Activated B cell treated with CpG ODN at 0.5 μM for 24 hours (primary cell): ENCODE measurements around the gene IKBKE. TPM values are rescaled to one million over a fixed set of nuclear protein-coding genes. Genes with fewer than 3 reads are reported as not detected.

ENCODE experiments used
- ATAC-seq: fragments of 200-7000 bp; cut with Tn5 transposase; one replicate; pipeline ENCODE4 v1.10.0; 2021; ENCODE audit warnings: low read depth, mild to moderate bottlenecking, moderate library complexity
- CTCF ChIA-PET: fragments of 350-600 bp; sonication (Branson Sonifier 250); formaldehyde crosslinking; loops from one replicate; lab custom pipeline; 2021; ENCODE audit warnings: antibody characterized with exemption; lab: Charles Lee
- POLR2A ChIA-PET: fragments of 350-600 bp; sonication (Branson Sonifier 250); formaldehyde crosslinking; loops from one replicate; lab custom pipeline; 2021; ENCODE audit warnings: antibody characterized with exemption; lab: Charles Lee
- DNase-seq: peaks from one replicate; pipeline ENCODE4 v3.0.0; 2022
- H3K27ac Mint-ChIP-seq: one replicate; pipeline ENCODE4 v1.8.0; 2020; ENCODE audit warnings: mixed read lengths
- H3K27me3 Mint-ChIP-seq: one replicate; pipeline ENCODE4 v1.8.0; 2021; ENCODE audit warnings: mixed read lengths
- H3K36me3 Mint-ChIP-seq: one replicate; pipeline ENCODE4 v1.8.0; 2021; ENCODE audit warnings: low read depth, mixed read lengths
- H3K4me1 Mint-ChIP-seq: one replicate; pipeline ENCODE4 v1.8.0; 2021; ENCODE audit warnings: mixed read lengths
- H3K4me3 Mint-ChIP-seq: one replicate; pipeline ENCODE4 v1.8.0; 2020; ENCODE audit warnings: mild to moderate bottlenecking, mixed read lengths
- H3K9me3 Mint-ChIP-seq: one replicate; pipeline ENCODE4 v1.8.0; 2020; ENCODE audit warnings: mixed read lengths
- intact Hi-C: fragments of 100-400 bp; cut with micrococcal nuclease; formaldehyde crosslinking; loops from one replicate; pipeline ENCODE4 v1.15.1; 2024
- total RNA-seq: library from RNA; stranded (reverse); gene quantifications from 2 replicates; pipeline ENCODE4 v1.2.3, GENCODE V29; 2022
- TF ChIP-seq, protein P1 (sequence below): fragments of 200-600 bp; IDR thresholded peaks from one replicate; pipeline ENCODE4 v1.8.0; 2022; ENCODE audit warnings: antibody characterized with exemption, mild to moderate bottlenecking

IKBKE gene
- total RNA-seq, 1 donor from 2014 or later, result 56.3 TPM

DNA sequence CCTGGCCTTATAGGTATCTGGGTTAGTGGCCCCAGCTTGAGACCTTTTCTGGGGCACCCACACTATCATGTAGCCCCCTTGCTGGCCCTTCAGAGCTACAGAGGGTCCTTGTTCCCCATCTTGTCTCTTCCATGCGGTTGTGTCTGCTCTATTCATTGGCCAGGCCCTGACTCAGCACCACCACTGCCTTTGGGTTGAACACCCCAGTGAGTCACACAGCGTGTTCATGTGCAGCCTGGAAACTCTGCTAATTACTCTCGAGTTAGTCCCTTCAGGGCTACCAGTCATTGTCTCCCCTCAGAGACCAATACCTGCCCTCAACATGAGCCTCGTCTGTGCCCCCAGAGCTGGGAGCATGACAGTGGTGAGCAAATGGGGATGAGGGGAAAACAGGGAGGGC lies 28.2 kb upstream of the IKBKE start:
- Mint-ChIP-seq H3K9me3 (no peaks in the 10 kb centered on the region), H3K36me3 (peaks cover 83% of the 10 kb centered on the region), H3K4me1 (no peaks in the 10 kb centered on the region), H3K27me3 (no peaks in the 10 kb centered on the region), H3K27ac (no peak overlapping the region), H3K4me3 (no peak overlapping the region)
- POLR2A ChIA-PET, result no interaction called here
- DNase-seq, result no peak
- no peak for ATAC-seq
- intact Hi-C loops, result no loop called here
- CTCF ChIA-PET, result interaction anchor here (1.2 kb wide), 1 partner anchor 20 kb away, joined by 3 read pairs; no protein-coding TSS in a partner anchor
- TF ChIP-seq, protein P1, sequence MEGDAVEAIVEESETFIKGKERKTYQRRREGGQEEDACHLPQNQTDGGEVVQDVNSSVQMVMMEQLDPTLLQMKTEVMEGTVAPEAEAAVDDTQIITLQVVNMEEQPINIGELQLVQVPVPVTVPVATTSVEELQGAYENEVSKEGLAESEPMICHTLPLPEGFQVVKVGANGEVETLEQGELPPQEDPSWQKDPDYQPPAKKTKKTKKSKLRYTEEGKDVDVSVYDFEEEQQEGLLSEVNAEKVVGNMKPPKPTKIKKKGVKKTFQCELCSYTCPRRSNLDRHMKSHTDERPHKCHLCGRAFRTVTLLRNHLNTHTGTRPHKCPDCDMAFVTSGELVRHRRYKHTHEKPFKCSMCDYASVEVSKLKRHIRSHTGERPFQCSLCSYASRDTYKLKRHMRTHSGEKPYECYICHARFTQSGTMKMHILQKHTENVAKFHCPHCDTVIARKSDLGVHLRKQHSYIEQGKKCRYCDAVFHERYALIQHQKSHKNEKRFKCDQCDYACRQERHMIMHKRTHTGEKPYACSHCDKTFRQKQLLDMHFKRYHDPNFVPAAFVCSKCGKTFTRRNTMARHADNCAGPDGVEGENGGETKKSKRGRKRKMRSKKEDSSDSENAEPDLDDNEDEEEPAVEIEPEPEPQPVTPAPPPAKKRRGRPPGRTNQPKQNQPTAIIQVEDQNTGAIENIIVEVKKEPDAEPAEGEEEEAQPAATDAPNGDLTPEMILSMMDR, result no peak

DNA sequence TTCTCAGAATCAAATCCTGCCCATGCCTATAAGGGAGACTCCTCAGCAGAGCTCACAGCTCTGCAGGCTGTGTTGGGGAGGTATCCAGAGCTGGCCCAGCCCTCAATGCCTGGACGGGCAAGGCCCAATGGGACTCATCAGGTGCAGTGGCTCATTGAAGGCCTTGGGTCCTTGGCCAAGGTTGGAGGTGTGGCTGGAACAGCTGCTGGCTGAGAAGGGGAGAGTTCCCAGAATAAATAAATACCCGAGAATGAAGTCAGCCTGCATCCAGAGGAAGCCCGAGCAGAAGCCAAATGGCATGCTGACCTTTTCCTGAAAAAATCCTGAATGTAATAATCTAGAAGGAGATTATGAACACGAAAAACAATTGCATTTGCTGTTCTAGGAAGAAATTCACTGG lies 25.2 kb upstream of the IKBKE start:
- H3K4me3 Mint-ChIP-seq, result no peak overlapping the region
- DNase-seq, result no peak
- TF ChIP-seq, protein P1, result no peak
- CTCF ChIA-PET, result interaction anchor here (0.6 kb wide), 1 partner anchor 459 kb away, joined by 3 read pairs; no protein-coding TSS in a partner anchor
- no peaks in the 10 kb centered on the region for H3K4me1 Mint-ChIP-seq
- ATAC-seq, result no peak
- POLR2A ChIA-PET, result no interaction called here
- no peaks in the 10 kb centered on the region for H3K27me3 Mint-ChIP-seq
- no peaks in the 10 kb centered on the region for H3K9me3 Mint-ChIP-seq
- intact Hi-C loops, result no loop called here
- H3K36me3 Mint-ChIP-seq, result peaks cover 79% of the 10 kb centered on the region
- no peak overlapping the region for H3K27ac Mint-ChIP-seq

DNA sequence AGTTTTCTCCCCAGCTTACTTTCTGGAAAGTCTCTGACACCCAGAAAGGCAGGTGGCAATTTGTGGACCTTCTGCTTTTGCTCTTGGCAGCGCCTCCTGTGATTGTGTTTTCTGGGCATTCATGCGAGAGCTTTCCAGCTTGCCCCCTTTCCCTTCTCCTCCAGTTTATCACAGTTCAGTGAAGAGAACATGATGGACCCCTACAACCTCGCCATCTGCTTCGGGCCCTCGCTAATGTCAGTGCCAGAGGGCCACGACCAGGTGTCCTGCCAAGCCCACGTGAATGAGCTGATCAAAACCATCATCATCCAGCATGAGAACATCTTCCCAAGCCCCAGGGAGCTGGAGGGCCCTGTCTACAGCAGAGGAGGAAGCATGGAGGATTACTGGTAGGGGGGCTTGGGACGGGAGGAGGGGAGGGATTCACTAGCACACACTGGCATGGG lies 24.3 kb upstream of the IKBKE start:
- no peak overlapping the region for H3K4me3 Mint-ChIP-seq
- CTCF ChIA-PET, result no interaction called here

DNA sequence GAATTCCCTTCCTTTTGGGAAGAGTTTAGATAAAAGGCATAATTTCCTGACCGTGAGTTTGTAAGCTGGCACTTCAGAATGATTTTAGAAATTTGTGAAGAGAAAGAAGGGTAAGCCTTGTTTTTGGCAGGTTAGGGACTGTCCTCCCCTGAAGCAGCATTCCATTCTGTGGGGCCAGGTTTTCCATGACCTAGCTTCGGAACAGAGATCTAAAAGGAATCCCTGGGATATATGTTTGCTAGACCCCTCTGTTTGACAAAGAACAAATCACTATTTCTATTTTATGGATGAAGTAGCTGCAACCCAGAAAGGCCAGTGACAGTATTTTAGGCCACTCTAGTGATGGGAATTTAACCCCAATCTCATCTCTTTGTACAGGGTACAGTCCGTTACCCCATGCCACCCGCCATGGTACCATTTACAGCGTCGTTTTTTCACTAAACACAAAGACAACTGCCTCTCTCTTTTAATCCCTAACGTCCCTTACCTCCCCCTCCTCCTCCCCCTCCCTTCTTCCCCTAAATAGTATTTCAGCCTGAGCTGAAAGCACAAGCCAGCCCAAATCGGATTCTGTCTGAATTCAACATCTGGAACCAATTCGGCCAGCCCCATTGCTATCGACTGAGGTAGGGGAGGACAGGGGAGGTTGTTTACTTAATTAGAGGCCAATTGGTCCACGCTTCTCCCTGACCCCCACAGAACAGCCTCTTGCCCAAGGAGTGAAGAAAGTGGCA lies 23.4 kb upstream of the IKBKE start:
- no peak overlapping the region for H3K27ac Mint-ChIP-seq
- H3K4me1 Mint-ChIP-seq, result no peaks in the 10 kb centered on the region
- ChIA-PET POLR2A (no interaction called here), CTCF (no interaction called here)
- intact Hi-C loops, result loop anchor here (2.0 kb wide), 1 partner anchor 14 kb away; no protein-coding TSS in a partner anchor
- no peak for DNase-seq
- TF ChIP-seq, protein P1, result no peak
- ATAC-seq, result no peak
- peaks cover 81% of the 10 kb centered on the region for H3K36me3 Mint-ChIP-seq
- no peaks in the 10 kb centered on the region for H3K27me3 Mint-ChIP-seq
- H3K4me3 Mint-ChIP-seq, result no peak overlapping the region
- no peaks in the 10 kb centered on the region for H3K9me3 Mint-ChIP-seq

More for the DNA sequence above, 24.3 kb upstream of the IKBKE start:
- TF ChIP-seq, protein P1, result no peak
- Mint-ChIP-seq H3K4me1 (no peaks in the 10 kb centered on the region), H3K27me3 (no peaks in the 10 kb centered on the region), H3K36me3 (peaks cover 80% of the 10 kb centered on the region), H3K27ac (no peak overlapping the region), H3K9me3 (no peaks in the 10 kb centered on the region)
- intact Hi-C loops, result loop anchor here (2.0 kb wide), 1 partner anchor 13 kb away; no protein-coding TSS in a partner anchor
- POLR2A ChIA-PET, result no interaction called here
- no peak for DNase-seq
- no peak for ATAC-seq

DNA sequence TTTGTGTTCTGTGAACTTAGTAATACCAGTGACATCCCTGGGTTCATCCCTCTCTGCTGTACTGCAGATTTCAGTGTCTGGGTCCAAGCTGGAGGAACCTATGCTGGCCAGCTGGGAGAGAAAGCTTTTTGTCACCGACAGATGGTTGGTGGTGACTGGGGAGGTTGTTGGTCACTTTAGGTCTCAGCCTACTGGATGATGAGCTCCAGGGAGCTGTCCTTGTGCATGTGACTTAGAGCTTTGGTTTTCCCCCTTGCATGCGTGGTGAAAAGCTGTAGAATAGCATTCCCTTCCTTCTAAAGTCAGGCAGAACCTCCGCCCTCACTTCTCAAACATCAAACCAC lies 22.9 kb upstream of the IKBKE start:
- ChIA-PET POLR2A (no interaction called here), CTCF (no interaction called here)
- peaks cover 80% of the 10 kb centered on the region for H3K36me3 Mint-ChIP-seq

More for the DNA sequence above, 22.9 kb upstream of the IKBKE start:
- Mint-ChIP-seq H3K27ac (no peak overlapping the region), H3K4me3 (no peak overlapping the region), H3K27me3 (no peaks in the 10 kb centered on the region), H3K4me1 (no peaks in the 10 kb centered on the region), H3K9me3 (no peaks in the 10 kb centered on the region)
- ATAC-seq (no peak), DNase-seq (no peak)
- intact Hi-C loops, result loop anchor here (2.0 kb wide), 1 partner anchor 15 kb away; no protein-coding TSS in a partner anchor
- TF ChIP-seq, protein P1, result no peak
